Fibroblast of lung (primary cell): ENCODE data around the gene DYNLT4.

ENCODE experiments used
- CTCF ChIP-seq, 2 donors: IDR thresholded peaks in 1 of 2; conservative IDR thresholded peaks in 1 of 2; 1 replicate in 1 of 2; 2 replicates in 1 of 2; pipeline ENCODE4 v1.5.1; 2011 to 2012; ENCODE audit warnings: low read length in 2 of 2, control low read depth in 1 of 2, inconsistent platforms in 1 of 2, low read depth in 1 of 2, mild to moderate bottlenecking in 1 of 2
- EZH2 ChIP-seq: IDR thresholded peaks from 2 replicates; pipeline ENCODE4 v1.5.1; 2012; ENCODE audit warnings: low read length, control low read depth, mild to moderate bottlenecking; ENCODE audit errors: missing control alignments

GRCh38 chr1:44808063-44808937 lies 1.1 kb upstream of the DYNLT4 start, which contains the start of gene BTBD19:
- no peak for TF ChIP-seq CTCF (conservative IDR thresholded peaks at IDR 0.05 in 1 of 2, IDR thresholded peaks at IDR 0.05 in 1 of 2; ENCODE audit: low read depth in 1 of 2, low read length in 2 of 2)
- TF ChIP-seq EZH2 = no peak
